ENCODE results near the gene MECR.

MECR gene

GRCh38 chr1:29230553-29231378 is at the start of gene MECR:
Gene MECR (minus strand): TSS chr1:29230934. CDS start chr1:29230906, 28 bp downstream.
- peaks cover under 1% of the 10 kb centered on the region for H3K4me1 ChIP-seq
- TF ChIP-seq CTCF (IDR thresholded peaks at IDR 0.05): peak; percentile 27
- no peaks in the 10 kb centered on the region for H3K9me3 ChIP-seq (ENCODE audit: control insufficient read depth, low read length)
- peak within 1 kb of the TSS; percentile 28 for H3K9ac ChIP-seq
- peak within 1 kb of the TSS; percentile 96 for H3K4me2 ChIP-seq (ENCODE audit: low read length)
- no peaks in the 10 kb centered on the region for H3K79me2 ChIP-seq
- no peaks in the 10 kb centered on the region for H3K36me3 ChIP-seq (ENCODE audit: control insufficient read depth, insufficient read depth, low read length)
- H3K27ac ChIP-seq: peak within 1 kb of the TSS; percentile 66
- H3K4me3 ChIP-seq (ENCODE audit: low read depth, low read length): peak within 1 kb of the TSS; percentile 95
- H3K27me3 ChIP-seq (ENCODE audit: control insufficient read depth, insufficient read depth, low read length): no peaks in the 10 kb centered on the region
- peak within 1 kb of the TSS; percentile 95 for H2AFZ ChIP-seq

- H3K4me3 ChIP-seq (ENCODE audit: low read depth, low read length): no peak overlapping the region
- H3K9me3 ChIP-seq (ENCODE audit: control insufficient read depth, low read length): no peaks in the 10 kb centered on the region
- H3K4me2 ChIP-seq (ENCODE audit: low read length): no peak overlapping the region
- no peak overlapping the region for H3K27ac ChIP-seq
- H3K9ac ChIP-seq: no peak overlapping the region
- no peaks in the 10 kb centered on the region for H3K36me3 ChIP-seq (ENCODE audit: control insufficient read depth, insufficient read depth, low read length)
- no peaks in the 10 kb centered on the region for H3K79me2 ChIP-seq
- H2AFZ ChIP-seq: no peak overlapping the region
- no peak for TF ChIP-seq CTCF (IDR thresholded peaks at IDR 0.05)
- H3K4me1 ChIP-seq: no peaks in the 10 kb centered on the region
- no peaks in the 10 kb centered on the region for H3K27me3 ChIP-seq (ENCODE audit: control insufficient read depth, insufficient read depth, low read length)
Observed at GRCh38 chr1:29279951-29280391, 49.2 kb upstream of the MECR start.

GRCh38 chr1:29279406-29279805 is 48.7 kb upstream of the MECR start:
- Histone ChIP-seq H3K9me3 (ENCODE audit: control insufficient read depth, low read length) (no peaks in the 10 kb centered on the region), H3K27me3 (ENCODE audit: control insufficient read depth, insufficient read depth, low read length) (no peaks in the 10 kb centered on the region), H3K9ac (no peak overlapping the region), H3K36me3 (ENCODE audit: control insufficient read depth, insufficient read depth, low read length) (no peaks in the 10 kb centered on the region), H3K4me1 (no peaks in the 10 kb centered on the region), H3K4me2 (ENCODE audit: low read length) (no peak overlapping the region), H3K79me2 (no peaks in the 10 kb centered on the region), H3K27ac (no peak overlapping the region), H2AFZ (no peak overlapping the region), H3K4me3 (ENCODE audit: low read depth, low read length) (no peak overlapping the region)
- TF ChIP-seq CTCF (IDR thresholded peaks at IDR 0.05): no peak

- Histone ChIP-seq H3K9me3 (ENCODE audit: control insufficient read depth, low read length) (no peaks in the 10 kb centered on the region), H2AFZ (no peak overlapping the region), H3K4me2 (ENCODE audit: low read length) (no peak overlapping the region), H3K4me3 (ENCODE audit: low read depth, low read length) (no peak overlapping the region), H3K9ac (no peak overlapping the region), H3K36me3 (ENCODE audit: control insufficient read depth, insufficient read depth, low read length) (no peaks in the 10 kb centered on the region), H3K4me1 (no peaks in the 10 kb centered on the region), H3K27ac (no peak overlapping the region), H3K79me2 (no peaks in the 10 kb centered on the region), H3K27me3 (ENCODE audit: control insufficient read depth, insufficient read depth, low read length) (no peaks in the 10 kb centered on the region)
- TF ChIP-seq CTCF (IDR thresholded peaks at IDR 0.05): no peak
Observed at GRCh38 chr1:29278124-29278523, 47.4 kb upstream of the MECR start.

- H3K4me2 ChIP-seq (ENCODE audit: low read length): no peak overlapping the region
- no peak overlapping the region for H3K27ac ChIP-seq
- no peaks in the 10 kb centered on the region for H3K4me1 ChIP-seq
- no peak for TF ChIP-seq CTCF (IDR thresholded peaks at IDR 0.05)
- no peak overlapping the region for H2AFZ ChIP-seq
- no peaks in the 10 kb centered on the region for H3K27me3 ChIP-seq (ENCODE audit: control insufficient read depth, insufficient read depth, low read length)
- no peak overlapping the region for H3K9ac ChIP-seq
- H3K4me3 ChIP-seq (ENCODE audit: low read depth, low read length): no peak overlapping the region
- H3K79me2 ChIP-seq: no peaks in the 10 kb centered on the region
- no peaks in the 10 kb centered on the region for H3K9me3 ChIP-seq (ENCODE audit: control insufficient read depth, low read length)
- no peaks in the 10 kb centered on the region for H3K36me3 ChIP-seq (ENCODE audit: control insufficient read depth, insufficient read depth, low read length)
Observed at GRCh38 chr1:29275435-29275834, 44.7 kb upstream of the MECR start.

Measured in parathyroid adenoma (tissue), 2 donors.